WTC11 (cell line): Measurements from ENCODE around the gene CD4. TPM values are rescaled to one million over a fixed set of nuclear protein-coding genes. Genes with fewer than 3 reads are reported as not detected.
A peak's percentile ranks its signal among the peaks of the same experiment; 100 is the strongest.
"Not testable (repeated sequence)": the region's sequence is repeated elsewhere in the genome, so short reads cannot be mapped to it uniquely, and the experiment has no call there.

ENCODE experiments used
- ATAC-seq: fragments of 200-7000 bp; cut with Tn5 transposase; 2 replicates; pipeline ENCODE4 v1.10.0; 2021; ENCODE audit warnings: mild to moderate bottlenecking, moderate library complexity
- CTCF ChIA-PET: fragments of 300-600 bp; sonication (Branson Sonifier 250); formaldehyde crosslinking; loops from one replicate; lab custom pipeline; 2021; ENCODE audit warnings: antibody characterized with exemption; lab: Charles Lee
- POLR2A ChIA-PET: fragments of 350-600 bp; sonication (Branson Sonifier 250); formaldehyde crosslinking; loops from one replicate; lab custom pipeline; 2021; ENCODE audit warnings: antibody characterized with exemption; lab: Charles Lee
- DNase-seq: peaks from one replicate; pipeline ENCODE4 v3.0.0; 2021; ENCODE audit warnings: low spot score
- H3K27ac Mint-ChIP-seq: 2 replicates; pipeline ENCODE4 v1.8.0; 2021; ENCODE audit warnings: mixed read lengths
- H3K27me3 Mint-ChIP-seq: 2 replicates; pipeline ENCODE4 v1.8.0; 2021; ENCODE audit warnings: low read depth, mild to moderate bottlenecking, moderate library complexity, mixed read lengths
- H3K36me3 Mint-ChIP-seq: 2 replicates; pipeline ENCODE4 v1.8.0; 2021; ENCODE audit warnings: mixed read lengths
- H3K4me1 Mint-ChIP-seq: 2 replicates; pipeline ENCODE4 v1.8.0; 2022; ENCODE audit warnings: mixed read lengths
- H3K4me3 Mint-ChIP-seq: 2 replicates; pipeline ENCODE4 v1.8.0; 2021; ENCODE audit warnings: mild to moderate bottlenecking, moderate library complexity, mixed read lengths
- H3K9me3 Mint-ChIP-seq: 2 replicates; pipeline ENCODE4 v1.8.0; 2021; ENCODE audit warnings: mixed read lengths
- AFF4 ChIP-seq: sonication (generic); formaldehyde crosslinking; IDR thresholded peaks from 2 replicates; pipeline ENCODE4 v1.8.1; 2023; ENCODE audit warnings: mild to moderate bottlenecking, missing genetic modification reagents, borderline replicate concordance
- EMX1 ChIP-seq: fragments of 250-450 bp; sonication (Bioruptor Pico); IDR thresholded peaks from 2 replicates; pipeline ENCODE4 v1.8.0; 2021; ENCODE audit warnings: mild to moderate bottlenecking
- ETV6 ChIP-seq: sonication (generic); formaldehyde crosslinking; IDR thresholded peaks from 2 replicates; pipeline ENCODE4 v1.8.1; 2022; ENCODE audit warnings: mild to moderate bottlenecking, missing genetic modification reagents
- FOXP1 ChIP-seq: sonication (generic); formaldehyde crosslinking; IDR thresholded peaks from 2 replicates; pipeline ENCODE4 v1.8.0; 2022; ENCODE audit warnings: missing genetic modification reagents, mild to moderate bottlenecking, moderate library complexity, borderline replicate concordance
- GABPB1 ChIP-seq: sonication (generic); formaldehyde crosslinking; IDR thresholded peaks from 2 replicates; pipeline ENCODE4 v1.8.1; 2023; ENCODE audit warnings: mild to moderate bottlenecking, missing genetic modification reagents
- JAZF1 ChIP-seq: fragments of 250-450 bp; sonication (Bioruptor Pico); IDR thresholded peaks from 2 replicates; pipeline ENCODE4 v1.9.0; 2021; ENCODE audit warnings: moderate library complexity, mild to moderate bottlenecking, inconsistent platforms
- MXD4 ChIP-seq: fragments of 250-450 bp; sonication (Bioruptor Pico); IDR thresholded peaks from 2 replicates; pipeline ENCODE4 v1.8.0; 2021; ENCODE audit warnings: mild to moderate bottlenecking, moderate library complexity, borderline replicate concordance
- NR3C1 ChIP-seq: sonication (generic); formaldehyde crosslinking; conservative IDR thresholded peaks from 2 replicates; pipeline ENCODE4 v1.8.1; 2023; ENCODE audit warnings: low read depth, mild to moderate bottlenecking, missing genetic modification reagents
- PRRX2 ChIP-seq: fragments of 250-450 bp; sonication (Bioruptor Pico); IDR thresholded peaks from 2 replicates; pipeline ENCODE4 v1.8.0; 2021; ENCODE audit warnings: mild to moderate bottlenecking
- SMAD3 ChIP-seq: sonication (generic); formaldehyde crosslinking; IDR thresholded peaks from 2 replicates; pipeline ENCODE4 v1.8.0; 2022; ENCODE audit warnings: missing genetic modification reagents, mild to moderate bottlenecking, borderline replicate concordance
- ZMAT4 ChIP-seq: fragments of 250-450 bp; sonication (Bioruptor Pico); IDR thresholded peaks from 2 replicates; pipeline ENCODE4 v1.9.0; 2021; ENCODE audit warnings: mild to moderate bottlenecking
- ZNF263 ChIP-seq: sonication (generic); formaldehyde crosslinking; IDR thresholded peaks from 2 replicates; pipeline ENCODE4 v1.8.1; 2022; ENCODE audit warnings: low read depth, mild to moderate bottlenecking, moderate library complexity, missing genetic modification reagents
- ZNF423 ChIP-seq: fragments of 250-450 bp; sonication (Bioruptor Pico); IDR thresholded peaks from 2 replicates; pipeline ENCODE4 v2.1.2; 2022; ENCODE audit warnings: mild to moderate bottlenecking, moderate library complexity
- total RNA-seq: library from RNA; stranded (reverse); gene quantifications from 3 replicates; pipeline ENCODE4 v1.2.3, GENCODE V29; 2021
- TF ChIP-seq, protein P1 (sequence below): sonication (generic); formaldehyde crosslinking; IDR thresholded peaks from 2 replicates; pipeline ENCODE4 v1.8.0; 2023; ENCODE audit warnings: missing genetic modification reagents
- TF ChIP-seq, protein P2 (sequence below): fragments of 200-600 bp; IDR thresholded peaks from 2 replicates; pipeline ENCODE4 v1.8.0; 2022; ENCODE audit warnings: antibody characterized with exemption
- TF ChIP-seq, protein P3 (sequence below): sonication (generic); formaldehyde crosslinking; IDR thresholded peaks from 2 replicates; pipeline ENCODE4 v1.8.0; 2022; ENCODE audit warnings: mild to moderate bottlenecking, missing genetic modification reagents

Gene CD4
- total RNA-seq, 1 experiment from 2014 or later: 2.5 TPM

- TF ChIP-seq ZNF423 (CRISPR knock-in tag): no peak
- TF ChIP-seq ZMAT4 (CRISPR knock-in tag): no peak
- no peak for TF ChIP-seq GABPB1 (CRISPR knock-in tag)
- TF ChIP-seq AFF4: no peak
- TF ChIP-seq, protein P1, sequence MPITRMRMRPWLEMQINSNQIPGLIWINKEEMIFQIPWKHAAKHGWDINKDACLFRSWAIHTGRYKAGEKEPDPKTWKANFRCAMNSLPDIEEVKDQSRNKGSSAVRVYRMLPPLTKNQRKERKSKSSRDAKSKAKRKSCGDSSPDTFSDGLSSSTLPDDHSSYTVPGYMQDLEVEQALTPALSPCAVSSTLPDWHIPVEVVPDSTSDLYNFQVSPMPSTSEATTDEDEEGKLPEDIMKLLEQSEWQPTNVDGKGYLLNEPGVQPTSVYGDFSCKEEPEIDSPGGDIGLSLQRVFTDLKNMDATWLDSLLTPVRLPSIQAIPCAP (CRISPR knock-in tag): no peak
- ChIA-PET POLR2A (interaction anchor here (0.6 to 4.3 kb wide), 12 partner anchors 16 to 115 kb away, joined by 3 to 33 read pairs (median 8); partner anchors contain the start of genes ATN1, C12orf57, CDCA3 and ENO2), CTCF (interaction anchor here (1.1 to 8.5 kb wide), 27 partner anchors 7 to 331 kb away, joined by 3 to 181 read pairs (median 5); partner anchors contain the start of genes ATN1, C12orf57, CDCA3 and ENO2)
- ATAC-seq (no peak), DNase-seq (no peak)
- H3K36me3 Mint-ChIP-seq: peaks cover 56% of the 10 kb centered on the region
- peak overlapping the region; percentile 89 for H3K4me3 Mint-ChIP-seq
- peaks cover 60% of the 10 kb centered on the region for H3K4me1 Mint-ChIP-seq
- no peaks in the 10 kb centered on the region for H3K27me3 Mint-ChIP-seq
- H3K27ac Mint-ChIP-seq: peak overlapping the region; percentile 88
- H3K9me3 Mint-ChIP-seq: no peaks in the 10 kb centered on the region
Observed at GRCh38 chr12:6868211-6869048, 79.1 kb downstream of the CD4 start.

- peak overlapping the region; percentile 88 for H3K27ac Mint-ChIP-seq
- H3K27me3 Mint-ChIP-seq: no peaks in the 10 kb centered on the region
- no peaks in the 10 kb centered on the region for H3K9me3 Mint-ChIP-seq
- H3K4me3 Mint-ChIP-seq: peak overlapping the region; percentile 89
- peaks cover 50% of the 10 kb centered on the region for H3K36me3 Mint-ChIP-seq
- CTCF ChIA-PET: interaction anchor here (1.0 to 8.5 kb wide), 39 partner anchors 8 to 332 kb away, joined by 3 to 181 read pairs (median 5); partner anchors contain the start of genes ATN1, C12orf57, CDCA3 and COPS7A
- POLR2A ChIA-PET: interaction anchor here (0.6 to 4.3 kb wide), 13 partner anchors 17 to 533 kb away, joined by 3 to 33 read pairs (median 7); partner anchors contain the start of genes ATN1, C12orf57, CDCA3 and LRRC23
- H3K4me1 Mint-ChIP-seq: peaks cover 60% of the 10 kb centered on the region
- no peak for TF ChIP-seq JAZF1 (CRISPR knock-in tag)
- TF ChIP-seq ZNF263: no peak
- TF ChIP-seq MXD4 (CRISPR knock-in tag): no peak
- TF ChIP-seq NR3C1 (CRISPR knock-in tag): no peak
- 0 out of 2 replicates have a peak, but pooled peaks have one; percentile 11 for TF ChIP-seq PRRX2 (CRISPR knock-in tag)
- TF ChIP-seq ETV6 (CRISPR knock-in tag): 0 out of 2 replicates have a peak, but pooled peaks have one; percentile 41
- TF ChIP-seq FOXP1 (CRISPR knock-in tag): no peak
- peak; percentile 59; the same call in 1 of the 2 replicates for TF ChIP-seq SMAD3 (CRISPR knock-in tag)
- TF ChIP-seq, protein P2, sequence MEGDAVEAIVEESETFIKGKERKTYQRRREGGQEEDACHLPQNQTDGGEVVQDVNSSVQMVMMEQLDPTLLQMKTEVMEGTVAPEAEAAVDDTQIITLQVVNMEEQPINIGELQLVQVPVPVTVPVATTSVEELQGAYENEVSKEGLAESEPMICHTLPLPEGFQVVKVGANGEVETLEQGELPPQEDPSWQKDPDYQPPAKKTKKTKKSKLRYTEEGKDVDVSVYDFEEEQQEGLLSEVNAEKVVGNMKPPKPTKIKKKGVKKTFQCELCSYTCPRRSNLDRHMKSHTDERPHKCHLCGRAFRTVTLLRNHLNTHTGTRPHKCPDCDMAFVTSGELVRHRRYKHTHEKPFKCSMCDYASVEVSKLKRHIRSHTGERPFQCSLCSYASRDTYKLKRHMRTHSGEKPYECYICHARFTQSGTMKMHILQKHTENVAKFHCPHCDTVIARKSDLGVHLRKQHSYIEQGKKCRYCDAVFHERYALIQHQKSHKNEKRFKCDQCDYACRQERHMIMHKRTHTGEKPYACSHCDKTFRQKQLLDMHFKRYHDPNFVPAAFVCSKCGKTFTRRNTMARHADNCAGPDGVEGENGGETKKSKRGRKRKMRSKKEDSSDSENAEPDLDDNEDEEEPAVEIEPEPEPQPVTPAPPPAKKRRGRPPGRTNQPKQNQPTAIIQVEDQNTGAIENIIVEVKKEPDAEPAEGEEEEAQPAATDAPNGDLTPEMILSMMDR: peak; percentile 91
- TF ChIP-seq, protein P3, sequence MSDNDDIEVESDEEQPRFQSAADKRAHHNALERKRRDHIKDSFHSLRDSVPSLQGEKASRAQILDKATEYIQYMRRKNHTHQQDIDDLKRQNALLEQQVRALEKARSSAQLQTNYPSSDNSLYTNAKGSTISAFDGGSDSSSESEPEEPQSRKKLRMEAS: no peak
- TF ChIP-seq EMX1: peak; percentile 39; the same call in 1 of the 2 replicates
- DNase-seq (peak; percentile 94), ATAC-seq (peak; percentile 0)
Observed at GRCh38 chr12:6869049-6870021, 80.0 kb downstream of the CD4 start.

- ChIA-PET CTCF (interaction anchor here (1.1 to 8.5 kb wide), 8 partner anchors 17 to 69 kb away, joined by 3 to 181 read pairs (median 27); partner anchors contain the start of genes CDCA3, ENO2, GPR162 and LRRC23), POLR2A (interaction anchor here (2.7 to 3.3 kb wide), 2 partner anchors 55 to 73 kb away, joined by 15 to 33 read pairs; partner anchors contain the start of genes C12orf57 and RNU7-1)
- Mint-ChIP-seq H3K4me1 (peaks cover 62% of the 10 kb centered on the region), H3K27ac (peak overlapping the region; percentile 96), H3K4me3 (peak overlapping the region; percentile 89), H3K36me3 (peaks cover 43% of the 10 kb centered on the region)
- H3K27me3 Mint-ChIP-seq, ATAC-seq, H3K9me3 Mint-ChIP-seq, DNase-seq: not testable (repeated sequence)
Observed at GRCh38 chr12:6870304-6870703, 81.0 kb downstream of the CD4 start.
